Fibroblast of skin of scalp (primary cell): ENCODE results near the gene BBLN.

Source experiments
- DNase-seq: peaks from one replicate; pipeline ENCODE4 v3.0.0-alpha.2; 2013

Gene BBLN

DNA sequence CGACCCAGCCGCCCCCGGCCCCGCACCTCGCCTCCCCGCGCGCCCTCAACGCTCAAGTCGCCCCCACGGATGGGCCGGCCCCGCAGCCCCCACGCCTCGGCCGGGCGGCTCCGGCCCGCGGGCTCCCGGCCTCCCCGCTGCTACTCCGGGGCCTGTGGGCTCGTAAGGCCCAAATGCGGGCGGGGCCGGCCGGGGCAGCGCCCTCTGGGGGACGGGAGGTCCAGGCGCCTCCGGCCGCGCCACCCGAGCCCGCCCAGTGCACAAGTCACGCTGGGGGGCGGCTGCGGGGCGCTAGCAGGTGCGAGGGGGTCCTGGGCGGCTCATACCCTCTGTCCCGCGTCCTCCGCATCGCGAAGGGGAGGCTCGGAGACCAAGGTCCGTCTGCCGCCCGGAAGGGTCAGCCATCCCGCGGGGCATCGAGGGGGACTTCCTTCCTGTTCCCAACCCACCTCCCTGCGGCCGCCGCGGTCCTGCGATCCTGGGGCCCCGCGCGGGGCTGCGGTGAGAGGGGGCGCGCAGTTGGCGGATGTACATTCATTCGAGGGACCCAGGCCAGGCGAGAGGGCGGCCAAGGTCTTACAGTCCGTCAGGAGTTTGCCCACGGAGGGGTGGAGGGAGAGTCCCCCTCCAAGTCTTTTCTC lies 31.5 kb downstream of the BBLN start, which contains the start of gene CIZ1:
Gene CIZ1, minus strand, starts transcription at position 167 of the 641 bp plus-strand sequence. CDS start 715 bp downstream, outside the sequence.
- DNase-seq: peak; percentile 80

DNA sequence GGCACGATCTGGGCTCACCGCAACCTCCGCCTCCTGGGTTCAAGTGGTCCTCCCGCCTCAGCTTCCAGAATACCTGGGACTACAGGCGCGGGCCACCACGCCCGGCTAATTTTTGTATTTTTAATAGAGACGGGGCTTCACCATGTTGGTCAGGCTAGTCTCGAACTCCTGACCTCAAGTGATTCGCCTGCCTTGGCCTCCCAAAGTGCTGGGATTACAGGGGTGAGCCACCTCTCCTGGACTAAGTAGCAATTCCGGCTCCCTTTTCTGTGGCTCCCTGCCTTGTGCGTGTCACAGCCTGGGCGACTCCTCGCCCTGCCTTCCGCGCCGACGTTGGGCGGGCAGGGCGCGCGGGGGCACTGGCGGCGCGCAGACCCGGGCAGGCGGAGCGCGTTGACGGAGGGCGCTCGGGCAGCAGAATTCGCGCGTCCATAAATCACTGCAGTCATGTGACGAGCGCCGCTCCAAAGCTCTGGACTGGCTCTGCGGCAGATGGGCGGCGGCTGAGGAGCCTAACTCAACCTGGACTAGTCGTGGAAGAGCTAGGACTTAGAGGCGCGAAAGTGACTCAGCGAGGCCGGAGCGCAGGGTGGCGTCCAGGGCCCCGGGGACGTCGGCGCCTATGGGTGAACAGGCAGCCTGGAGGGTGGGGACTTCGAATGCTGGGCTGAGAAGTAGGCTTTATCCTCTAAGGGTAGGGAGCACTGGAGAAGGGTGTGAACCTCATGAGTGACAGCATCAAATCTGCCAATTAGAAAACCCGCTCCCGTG lies 32.7 kb downstream of the BBLN start:
- peak; percentile 86 for DNase-seq

DNA sequence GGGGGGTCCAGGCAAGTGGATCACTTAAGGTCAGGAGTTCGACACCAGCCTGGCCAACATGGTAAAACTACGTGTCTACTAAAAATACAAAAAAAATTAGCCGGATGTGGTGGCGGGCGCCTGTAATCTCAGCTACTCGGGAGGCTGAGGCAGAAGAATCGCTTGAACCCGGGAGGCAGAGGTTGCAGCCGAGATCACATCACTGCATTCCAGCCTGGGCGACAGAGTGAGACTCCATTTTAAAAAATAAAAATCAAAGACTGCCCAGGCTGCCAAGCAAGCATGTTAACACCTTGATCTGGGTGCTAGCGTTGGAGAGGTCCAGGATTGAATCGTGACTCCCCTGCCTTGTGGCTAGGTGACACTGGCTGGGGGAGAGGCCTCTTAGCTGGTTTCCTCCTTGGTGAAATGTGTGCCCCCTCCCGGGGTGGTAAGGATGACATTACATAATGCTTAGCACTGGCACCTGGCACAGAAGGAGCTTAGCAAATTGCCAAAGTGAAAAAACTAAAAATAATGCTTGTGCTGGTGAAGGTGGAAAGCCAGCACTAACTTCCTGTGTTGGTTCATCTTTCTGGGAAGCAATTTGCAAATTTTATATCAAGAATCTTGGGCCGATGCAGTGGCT lies 33.5 kb downstream of the BBLN start:
- no peak for DNase-seq

DNA sequence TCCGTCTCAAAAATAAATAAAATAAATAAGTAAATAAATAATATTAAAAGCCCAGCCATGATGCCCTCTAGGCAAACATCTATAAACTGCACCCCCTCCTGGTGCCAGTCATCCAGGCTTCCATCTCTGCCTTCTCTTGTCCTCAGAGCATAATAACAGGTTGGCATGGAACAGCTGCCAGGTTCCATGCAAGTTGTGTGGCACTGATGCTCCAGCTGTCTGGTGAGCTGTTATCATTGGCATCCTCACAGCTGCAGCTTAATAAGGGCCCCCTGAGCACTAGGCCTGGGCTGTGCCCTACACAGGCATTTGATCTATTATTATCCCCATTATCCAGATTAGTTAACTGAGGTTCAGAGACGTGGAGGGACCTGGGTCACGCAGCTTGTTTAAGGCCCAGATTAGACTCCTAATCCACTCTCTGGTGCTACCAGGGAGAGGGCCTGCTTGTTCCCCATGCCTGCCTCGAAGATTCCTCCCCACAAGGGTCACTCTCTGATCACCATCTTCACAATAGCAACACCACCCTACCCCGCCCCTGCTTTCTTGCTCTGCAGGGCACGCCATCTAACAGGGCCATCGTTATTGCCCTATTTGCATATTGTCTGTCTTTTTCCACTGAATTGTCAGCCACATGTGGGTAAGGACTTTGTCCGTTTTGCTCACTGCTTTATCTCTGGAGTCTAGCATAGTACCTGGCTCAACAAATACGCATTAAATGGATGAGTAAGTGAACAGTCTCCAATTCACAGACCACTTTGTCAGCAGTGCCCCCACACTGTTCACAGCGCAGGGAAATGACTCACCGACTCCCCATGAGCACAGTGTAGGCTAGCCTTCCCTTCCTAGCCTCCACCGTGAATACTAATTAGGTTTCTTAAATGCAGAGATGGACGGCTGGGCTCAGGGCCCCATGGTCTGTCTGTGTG lies 41.6 kb downstream of the BBLN start:
- DNase-seq: peak; percentile 35

DNA sequence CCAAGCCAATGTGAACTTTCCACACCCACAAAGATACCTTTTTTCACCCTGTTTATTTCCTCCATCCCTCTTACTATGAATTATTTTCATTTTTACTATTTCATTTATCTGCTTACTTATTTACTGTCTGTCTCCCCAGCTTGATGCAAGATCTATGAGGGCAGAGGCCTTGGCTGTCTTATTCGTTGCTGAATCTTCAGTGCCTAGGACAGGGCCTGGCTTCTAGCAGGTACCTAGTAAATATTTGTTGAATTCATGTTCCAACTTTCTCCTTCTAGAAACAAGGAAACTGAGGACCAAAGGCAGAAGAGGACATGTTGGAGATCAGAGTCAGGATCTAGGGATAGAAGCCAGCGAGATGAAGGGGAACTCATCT lies 42.6 kb downstream of the BBLN start:
- no peak for DNase-seq

DNA sequence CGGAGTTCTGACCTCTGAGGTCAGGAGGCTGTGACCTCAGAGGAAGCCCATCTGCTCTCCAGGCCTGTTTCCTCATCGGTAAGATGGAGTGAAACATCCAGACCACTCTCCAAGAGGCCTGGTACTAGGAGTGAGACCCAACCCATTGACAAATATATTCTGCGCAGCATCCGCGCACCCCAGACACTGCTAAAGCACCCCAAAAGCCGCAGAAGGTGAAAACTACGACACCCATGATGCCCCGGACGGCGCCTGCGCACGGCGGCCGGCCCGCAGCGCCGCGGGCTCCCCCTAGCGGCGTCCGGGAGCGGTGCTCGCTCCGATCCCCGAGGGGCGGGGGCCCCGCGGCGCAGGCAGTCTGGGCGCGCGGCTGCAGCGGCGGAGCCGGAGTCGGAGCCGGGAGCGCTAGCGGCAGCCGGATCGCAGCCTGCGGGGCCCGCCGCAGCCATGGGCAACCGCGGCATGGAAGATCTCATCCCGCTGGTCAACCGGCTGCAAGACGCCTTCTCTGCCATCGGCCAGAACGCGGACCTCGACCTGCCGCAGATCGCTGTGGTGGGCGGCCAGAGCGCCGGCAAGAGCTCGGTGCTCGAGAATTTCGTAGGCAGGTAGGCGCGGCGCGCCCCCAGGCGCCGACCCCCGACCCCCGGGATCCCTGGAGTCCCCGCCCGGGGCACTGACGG lies 43.1 kb downstream of the BBLN start, which contains the start of gene DNM1:
Gene DNM1, plus strand, starts transcription at position 356 of the 683 bp plus-strand sequence. Its CDS starts 92 bp downstream, at position 448.
- DNase-seq: peak; percentile 69

DNA sequence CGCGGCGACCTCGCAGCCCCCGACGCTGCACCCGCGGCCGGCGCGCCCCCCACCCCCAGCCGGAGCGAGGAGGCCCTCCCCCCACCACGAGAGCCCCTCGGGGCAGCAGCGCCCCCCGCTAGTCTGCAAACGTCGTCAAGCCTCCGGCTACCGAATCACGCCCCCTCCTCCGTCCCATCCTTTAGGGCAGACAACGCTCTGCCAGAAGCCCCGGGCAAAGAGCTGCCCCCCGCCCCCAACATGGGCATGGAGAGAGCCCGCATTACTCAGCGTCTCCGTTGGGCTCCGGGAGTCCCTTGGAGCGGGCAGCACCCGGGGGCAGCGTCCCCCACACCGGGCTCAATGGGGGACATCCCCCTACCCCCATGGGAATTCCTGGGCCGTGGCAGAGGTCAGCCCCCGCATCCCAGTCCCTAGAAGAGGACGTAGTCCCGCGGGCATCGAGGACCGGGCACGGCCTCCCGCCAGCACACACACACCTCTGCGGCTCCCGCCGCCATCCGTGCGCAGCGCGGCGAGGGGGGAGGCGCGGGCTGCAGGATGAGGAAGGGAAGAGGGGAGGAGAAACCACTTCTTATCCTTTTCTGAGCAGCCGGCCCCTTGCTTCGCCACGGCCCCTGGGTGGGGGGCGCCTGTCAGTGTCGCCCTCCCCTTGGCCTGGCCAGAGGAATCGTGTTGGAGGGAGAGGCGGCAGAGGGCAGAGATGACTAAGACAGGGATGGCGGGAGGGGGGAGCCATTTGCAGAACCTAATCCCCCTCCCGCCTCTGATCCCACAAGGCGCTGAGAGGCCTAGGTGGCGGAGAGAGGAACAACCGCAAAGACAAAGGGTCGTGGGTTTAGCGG lies 43.9 kb downstream of the BBLN start:
- peak; percentile 59 for DNase-seq

DNA sequence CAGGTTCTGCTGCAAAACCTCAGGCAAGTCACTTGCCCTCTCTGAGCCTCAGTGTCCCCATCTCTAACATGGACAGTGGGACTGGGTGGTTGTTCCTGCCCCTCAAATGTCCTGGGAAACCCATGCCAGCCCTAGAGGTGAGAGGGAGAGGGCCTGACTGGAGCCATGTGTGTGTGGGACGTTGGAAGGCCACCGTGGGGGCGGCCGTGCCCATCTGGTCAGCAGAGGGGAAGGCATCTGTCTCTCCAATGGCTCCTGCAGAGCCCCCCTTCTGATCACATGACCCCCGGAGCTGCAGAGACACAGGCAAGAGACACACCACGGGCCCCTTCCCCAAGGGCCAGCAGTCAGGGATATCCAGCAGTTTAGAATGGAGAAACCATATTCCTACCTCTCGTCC lies 44.8 kb downstream of the BBLN start:
- no peak for DNase-seq

DNA sequence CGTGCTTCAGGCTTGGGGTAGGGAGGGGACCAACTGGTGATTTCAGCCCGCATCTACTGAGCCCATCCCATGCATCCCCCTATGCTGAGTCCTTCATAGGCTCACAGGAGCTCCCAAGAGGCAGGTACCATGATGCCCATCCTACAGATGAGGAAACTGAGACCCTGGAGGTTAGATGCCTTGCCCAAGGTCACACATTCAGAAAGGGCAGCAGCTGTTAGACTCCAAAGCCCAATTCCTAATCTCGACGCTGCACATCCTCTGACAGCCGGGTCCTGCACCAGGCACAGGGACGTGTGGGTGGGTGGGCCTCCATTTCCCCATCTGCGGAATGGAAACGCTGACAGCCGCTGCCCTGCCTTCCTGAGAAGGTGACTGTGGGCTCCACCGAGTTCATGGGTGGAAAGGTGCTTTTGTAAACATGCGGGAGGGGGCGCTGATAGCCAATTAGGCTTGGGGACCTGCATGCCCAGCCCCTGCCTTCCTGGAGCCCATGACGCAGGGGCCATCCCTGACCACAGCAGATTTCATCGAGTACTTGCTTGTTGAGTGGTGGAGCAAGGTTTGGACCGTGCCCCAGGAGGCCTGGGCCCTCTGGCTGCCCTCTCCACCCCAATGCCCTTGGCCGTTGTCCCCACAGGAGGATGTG lies 45.4 kb downstream of the BBLN start:
- no peak for DNase-seq

DNA sequence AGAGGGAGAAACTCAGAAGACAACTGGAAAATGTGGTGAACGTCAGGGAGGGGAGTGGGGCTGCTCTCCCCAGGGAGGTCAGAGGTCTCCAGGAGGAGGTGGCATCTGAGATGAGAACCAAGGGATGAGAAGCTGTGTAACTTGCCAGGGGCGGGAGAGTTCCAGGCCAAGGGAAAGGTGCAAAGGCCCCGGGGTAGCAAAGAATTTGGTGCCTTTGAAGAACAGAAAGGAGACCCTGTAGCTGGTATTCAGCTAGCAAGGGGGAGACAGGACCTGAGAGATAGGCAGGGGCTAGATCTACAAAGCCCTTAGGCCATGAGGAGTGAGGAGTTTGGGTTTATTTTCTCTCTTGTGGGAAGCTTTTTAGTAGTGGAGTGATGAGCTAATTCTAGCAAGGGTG lies 46.4 kb downstream of the BBLN start:
- DNase-seq: no peak

DNA sequence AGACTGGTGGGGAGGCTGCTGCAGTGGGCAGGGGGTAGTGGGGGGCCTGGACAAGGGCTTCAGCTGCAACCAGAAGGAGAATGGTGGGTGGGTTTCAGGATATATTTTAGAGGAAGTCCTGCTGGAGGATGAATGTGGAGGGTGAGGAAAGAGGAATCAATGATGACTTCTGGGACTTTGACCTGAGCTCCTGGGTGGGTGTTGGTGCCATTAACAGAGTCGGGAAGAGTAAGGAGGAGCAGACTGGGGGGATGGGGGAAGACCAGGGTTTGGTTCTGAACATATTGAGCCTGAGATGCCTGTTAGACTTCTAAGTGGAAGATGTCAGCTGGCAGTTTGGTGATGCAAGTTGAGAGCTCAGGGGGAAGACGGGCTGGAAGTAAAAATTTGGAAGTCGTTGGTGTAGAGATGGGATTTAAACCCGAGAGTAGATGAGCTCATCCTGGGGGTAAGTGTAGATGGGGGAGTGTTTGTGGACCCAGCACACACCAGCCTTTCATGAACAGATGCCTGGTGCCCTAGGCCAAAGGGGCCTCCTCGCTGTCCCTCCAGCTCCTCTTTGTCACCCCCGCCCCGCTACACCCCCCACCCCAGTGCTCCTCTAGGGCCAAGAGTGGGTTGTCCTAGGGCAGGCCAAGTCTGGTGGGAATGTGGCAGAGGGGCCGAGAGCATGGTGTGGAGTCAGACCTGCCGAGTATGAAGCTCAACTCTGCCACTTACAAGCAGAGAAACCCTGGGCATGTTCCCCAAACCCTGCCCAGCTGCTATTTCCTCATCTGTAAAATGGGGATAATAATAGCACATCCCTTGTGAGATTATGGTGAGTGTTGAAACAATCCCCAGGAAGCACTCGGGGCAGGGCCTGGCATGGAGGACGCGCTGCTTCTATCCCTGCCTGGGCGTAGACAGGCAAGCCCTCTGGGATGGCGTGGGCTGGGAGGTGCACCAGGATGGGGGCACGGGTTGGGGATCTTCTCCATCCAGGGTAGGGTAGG lies 47.1 kb downstream of the BBLN start:
- DNase-seq: no peak

DNA sequence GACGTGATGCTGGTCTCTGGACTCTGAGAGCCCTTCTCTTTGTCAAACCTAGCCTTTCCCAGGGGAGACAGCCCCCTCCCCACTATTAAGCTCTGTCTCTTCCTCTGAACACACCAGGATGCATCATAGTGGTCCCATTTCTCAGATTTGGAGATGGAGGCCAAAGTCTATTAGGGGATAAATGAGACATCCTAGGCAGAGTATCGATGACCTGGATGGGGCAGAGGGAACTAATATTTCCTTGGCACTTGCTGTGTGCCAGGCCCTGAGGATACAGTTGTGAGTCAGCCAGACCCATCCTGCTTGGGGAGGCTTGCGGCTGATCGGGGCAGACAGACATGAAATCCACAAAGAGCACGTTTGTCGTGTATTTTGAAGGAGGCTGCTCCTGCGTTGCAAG lies 48.3 kb downstream of the BBLN start:
- no peak for DNase-seq

DNA sequence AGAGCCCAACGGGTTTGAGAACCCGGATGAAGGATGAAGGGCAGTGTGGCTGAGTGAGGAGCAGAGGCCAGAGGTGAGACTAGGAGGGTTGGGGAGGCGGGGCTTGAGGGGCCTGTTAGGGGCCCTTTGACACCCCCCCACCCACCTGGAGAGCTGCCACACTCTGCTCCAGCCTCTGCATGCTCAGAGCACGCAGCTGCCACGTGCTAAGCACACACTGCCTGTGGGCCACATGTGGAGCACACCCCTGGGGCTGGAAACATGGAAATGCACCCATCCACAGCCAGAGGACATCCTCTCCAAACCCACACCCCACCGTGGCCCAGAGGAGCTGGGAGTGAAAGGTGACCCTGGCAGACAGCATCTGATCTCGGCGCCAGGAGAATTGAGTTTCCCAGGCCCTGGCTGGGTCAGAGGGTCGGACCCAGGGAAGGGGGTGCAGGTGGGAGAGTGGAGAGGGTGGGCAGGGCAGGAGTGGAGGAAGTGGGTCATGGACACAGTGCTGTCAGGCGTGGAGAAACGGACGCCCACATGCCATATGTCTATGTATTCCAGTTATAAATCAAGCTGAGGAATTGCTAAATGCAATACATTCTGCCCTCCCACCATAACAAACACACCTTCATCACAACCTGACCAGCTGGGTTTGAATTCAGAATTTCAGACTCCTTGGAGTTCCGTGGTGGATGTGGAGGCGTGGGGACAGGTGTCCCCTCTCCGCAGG lies 49.0 kb downstream of the BBLN start:
- no peak for DNase-seq

DNA sequence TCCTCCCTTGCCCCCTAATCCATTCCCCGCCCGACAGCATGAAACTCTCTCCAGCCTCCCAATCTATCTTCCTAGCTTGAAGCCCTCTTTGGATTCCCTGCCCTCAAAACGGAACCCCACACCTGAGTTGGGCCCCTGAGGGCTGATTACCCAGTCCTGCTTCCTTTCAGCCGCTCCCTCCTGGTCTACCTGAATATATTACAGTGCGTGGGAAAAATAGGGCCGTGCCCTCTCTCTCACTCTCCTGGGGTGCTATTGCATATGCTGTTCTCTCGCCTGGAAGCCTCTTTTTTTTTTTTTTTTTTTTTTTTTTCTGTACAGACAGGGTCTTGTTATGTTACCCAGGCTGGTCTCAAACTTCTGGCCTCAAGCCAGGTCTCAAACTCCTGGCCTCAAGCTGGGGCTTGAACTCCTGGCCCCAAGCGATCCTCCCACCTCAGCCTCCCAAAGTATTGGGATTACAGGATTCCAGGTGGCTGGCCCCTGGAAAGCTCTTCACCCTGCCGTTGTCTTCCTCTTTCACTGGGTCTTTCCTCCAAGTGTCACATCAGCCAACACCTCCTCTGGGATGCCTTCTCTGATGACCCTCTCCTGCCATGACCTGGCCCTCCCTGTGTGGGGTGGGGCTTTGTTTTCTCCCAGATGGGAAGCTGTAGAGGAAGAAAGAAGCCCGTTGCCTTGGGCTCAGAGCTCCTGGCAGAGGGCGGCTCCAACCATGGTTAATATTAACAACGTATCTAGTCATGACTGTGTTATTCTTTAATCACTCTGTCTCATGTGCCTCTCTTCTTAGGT lies 51.3 kb downstream of the BBLN start:
- DNase-seq: no peak

DNA sequence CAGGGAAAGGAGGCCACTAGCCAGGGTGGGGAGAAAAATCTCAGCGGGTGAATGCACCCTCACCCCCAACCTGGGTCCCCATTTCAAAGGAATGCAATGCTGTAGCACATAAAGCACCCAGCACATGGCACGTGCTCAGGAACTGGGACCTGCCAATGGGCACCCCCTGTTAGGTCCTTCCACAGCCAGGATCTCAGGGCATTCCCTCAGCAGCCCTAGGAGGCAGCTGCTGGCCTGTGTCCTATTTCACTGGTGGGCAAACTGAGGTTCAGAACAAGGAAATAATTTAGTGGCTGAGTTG lies 51.9 kb downstream of the BBLN start:
- DNase-seq: no peak
